GM21423 (cell line): ENCODE measurements around the gene P2RY12.

Source experiments
- ATAC-seq: cut with Tn5 transposase; IDR thresholded peaks from one replicate; pipeline ENCODE4 v1.9.1; 2021; ENCODE audit warnings: mild to moderate bottlenecking, moderate library complexity; ENCODE audit not compliant: unreplicated experiment

P2RY12 gene

DNA sequence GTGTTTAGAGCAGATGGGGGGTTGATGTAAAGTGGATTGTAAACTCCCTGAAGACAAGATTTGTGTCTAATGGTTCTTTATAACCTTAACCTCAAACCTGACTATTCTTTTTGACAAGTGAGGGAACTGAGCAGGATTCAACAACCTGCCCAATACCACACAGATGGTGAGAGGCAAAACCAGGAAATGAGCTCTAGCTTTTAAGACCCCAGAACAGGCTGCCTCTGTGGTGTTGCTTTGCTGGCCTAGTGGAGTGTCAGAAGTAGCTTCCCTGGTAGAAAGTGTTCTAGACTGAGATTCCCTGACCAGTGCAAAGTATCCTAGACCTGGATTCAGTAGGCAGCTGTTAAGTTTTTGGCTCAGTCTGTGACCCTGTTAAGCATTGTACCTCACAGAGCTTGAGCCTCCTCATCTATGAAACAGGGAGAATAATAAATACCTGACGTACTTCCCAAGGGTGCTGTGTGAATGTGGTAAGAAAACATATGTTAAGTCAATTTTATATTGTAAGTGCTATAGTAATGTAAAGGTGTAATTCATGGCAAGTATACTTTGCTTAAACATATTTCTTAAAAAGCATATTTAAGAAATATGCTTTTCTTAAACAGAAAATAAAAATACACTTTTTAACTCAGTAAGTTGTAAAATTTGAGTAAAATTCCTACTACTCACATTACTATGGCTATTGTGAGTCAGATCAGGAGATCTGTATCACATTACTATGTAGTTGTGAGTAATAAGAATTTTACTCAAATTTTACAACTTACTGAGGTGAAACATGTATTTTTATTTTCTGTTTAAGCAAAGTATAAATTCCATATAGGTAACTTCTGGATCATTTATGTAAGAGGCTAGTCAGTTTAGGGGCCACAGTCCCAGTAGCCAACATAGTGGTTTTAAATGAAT is 76.7 kb downstream of the P2RY12 start:
- ATAC-seq = no peak

- ATAC-seq = no peak
Measured at GRCh38 chr3:151307131-151307530, 77.4 kb downstream of the P2RY12 start.

DNA sequence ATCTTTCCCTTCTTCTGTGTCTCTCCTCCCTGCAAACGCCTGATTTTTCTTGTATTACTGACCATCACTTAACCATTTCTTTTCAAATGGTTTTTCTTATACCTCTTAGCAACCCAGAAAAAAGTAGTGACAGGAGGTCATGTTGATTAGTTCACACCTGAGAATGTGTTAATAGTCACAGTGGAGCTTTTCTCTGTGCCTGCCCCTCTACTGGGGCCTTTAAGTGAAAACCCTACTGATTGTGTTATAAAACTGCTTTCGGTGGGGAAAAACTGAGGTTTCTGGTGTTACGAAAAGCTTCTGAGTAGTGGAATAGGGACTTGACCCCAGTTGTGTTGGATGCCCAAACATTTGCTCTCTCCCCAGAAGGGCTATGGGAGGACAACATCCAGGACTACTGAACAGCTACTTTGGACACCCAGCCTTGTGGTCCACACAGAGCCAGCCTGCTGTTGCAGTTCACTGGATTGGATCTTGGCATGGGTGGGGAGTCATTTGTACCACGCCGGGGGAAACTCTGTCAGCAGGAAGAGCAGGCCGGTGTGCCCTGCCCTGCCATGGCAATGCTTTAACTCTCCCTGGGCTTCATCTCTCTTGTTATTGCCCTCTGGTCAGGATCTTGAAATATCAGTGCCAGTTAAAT is 78.3 kb downstream of the P2RY12 start:
- no peak for ATAC-seq

- ATAC-seq = no peak
Measured at GRCh38 chr3:151305775-151306151, 78.8 kb downstream of the P2RY12 start.

- ATAC-seq = no peak
Measured at GRCh38 chr3:151305060-151305774, 79.3 kb downstream of the P2RY12 start.

GRCh38 chr3:151303751-151304150 is 80.8 kb downstream of the P2RY12 start:
- no peak for ATAC-seq

DNA sequence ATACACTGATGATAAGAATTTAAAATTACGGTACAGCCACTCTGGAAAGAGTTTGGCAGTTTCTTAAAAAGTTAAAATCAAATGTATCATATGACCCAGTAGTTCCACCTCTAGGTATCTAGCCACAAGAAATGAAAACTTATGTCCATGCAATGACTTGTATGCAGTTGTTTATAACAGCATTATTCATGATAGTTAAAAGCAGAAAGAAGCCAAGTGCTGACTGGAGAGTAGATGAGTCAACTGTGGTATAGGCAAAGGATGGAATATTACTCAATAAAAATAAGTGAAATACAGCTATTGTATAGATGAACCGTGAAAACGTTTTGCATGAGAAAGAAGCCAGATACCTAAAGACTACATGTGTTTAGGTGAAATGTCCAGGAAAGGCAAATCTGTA is 82.8 kb downstream of the P2RY12 start:
- no peak for ATAC-seq

DNA sequence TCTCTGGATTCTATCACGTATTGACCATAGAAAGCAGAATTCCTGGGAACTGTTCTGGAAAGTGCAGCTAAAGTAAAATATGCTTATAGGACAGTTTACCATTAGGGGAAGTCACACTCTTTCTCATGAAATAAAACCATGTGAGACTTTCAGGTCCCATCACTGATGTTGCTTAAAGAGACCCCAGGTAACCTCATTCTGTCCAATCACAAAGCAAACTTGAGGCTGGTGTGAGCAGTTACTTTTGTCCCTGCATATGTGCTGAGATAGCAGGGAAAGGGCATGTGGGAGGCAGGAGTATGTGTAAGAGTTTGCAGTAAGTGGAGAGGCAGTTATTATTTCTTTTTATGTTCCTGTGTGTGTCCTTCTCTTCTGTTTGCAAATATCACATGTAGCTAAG is 84.0 kb downstream of the P2RY12 start:
- no peak for ATAC-seq

DNA sequence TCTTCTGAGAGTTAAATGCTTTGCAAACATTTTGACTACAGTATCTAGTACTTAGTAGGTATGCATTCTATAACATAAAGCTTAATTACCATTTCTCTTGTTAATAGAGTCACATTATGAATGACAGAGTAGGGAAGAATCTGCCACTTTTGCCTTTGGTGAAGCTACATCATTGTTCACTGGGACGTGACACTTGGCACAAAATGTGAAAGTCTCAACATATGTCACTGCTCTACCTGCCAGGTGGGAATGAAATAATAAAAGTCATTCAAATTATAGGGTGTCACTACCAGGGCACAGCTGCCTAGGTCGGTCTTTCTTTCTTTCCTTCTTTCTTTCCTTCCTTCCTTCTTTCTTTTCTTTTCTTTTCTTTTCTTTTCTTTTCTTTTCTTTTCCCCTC is 85.5 kb downstream of the P2RY12 start:
- no peak for ATAC-seq

DNA sequence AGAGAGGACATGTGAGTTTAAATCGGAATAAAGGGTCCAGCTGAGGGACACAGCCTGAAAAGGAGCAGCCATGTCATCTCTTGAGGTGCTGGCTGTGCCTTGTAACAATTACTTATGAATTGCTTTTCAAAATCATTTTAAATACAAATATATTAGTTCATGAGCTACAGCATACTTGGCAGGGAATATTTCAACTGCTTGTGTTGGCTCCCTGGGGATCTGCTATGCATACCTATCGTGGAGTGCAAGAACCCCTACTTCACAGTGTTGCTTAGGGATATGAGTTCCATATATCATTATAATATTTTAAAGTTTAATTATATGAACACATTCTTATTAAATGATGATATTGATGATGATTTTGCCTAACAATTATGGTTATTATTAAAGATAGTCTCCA is 87.1 kb downstream of the P2RY12 start:
- ATAC-seq = no peak

DNA sequence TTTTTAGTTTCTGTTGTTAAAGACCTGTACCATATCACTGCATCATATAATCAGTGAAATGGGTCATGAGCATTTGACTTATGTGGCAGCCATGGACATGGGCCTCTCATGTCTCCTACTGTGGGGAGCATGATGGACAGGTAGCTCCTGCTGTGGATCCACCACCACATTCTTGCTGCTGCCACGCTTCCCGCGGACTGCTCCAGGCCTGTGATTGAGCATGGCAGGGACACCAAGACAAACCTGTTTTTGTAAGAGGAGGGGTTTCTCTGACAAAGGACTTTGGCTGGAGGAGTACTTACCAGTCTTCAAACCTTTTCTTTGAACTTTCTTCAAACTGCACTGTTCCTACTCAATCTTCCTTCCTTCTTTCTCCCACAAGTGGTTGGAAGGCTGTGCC is 88.3 kb downstream of the P2RY12 start:
- no peak for ATAC-seq

DNA sequence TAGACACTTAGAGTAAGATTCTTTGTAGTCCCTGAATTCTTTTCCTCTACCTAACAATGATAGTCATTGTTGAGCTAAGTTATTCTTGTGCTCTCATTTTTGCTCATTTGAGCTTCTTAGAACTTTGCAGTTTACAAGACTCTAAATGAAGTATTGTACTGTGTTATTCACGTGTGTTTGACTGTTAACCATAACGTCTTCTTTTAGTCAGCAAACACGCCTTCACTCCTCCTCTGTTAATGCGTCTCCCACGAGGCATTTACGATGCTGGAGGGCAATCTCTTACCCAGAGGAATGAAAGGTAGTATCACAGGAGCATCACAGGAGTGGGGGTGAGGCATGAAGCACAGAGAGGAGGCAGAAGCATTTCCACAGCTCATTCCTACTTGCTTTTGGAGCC is 91.4 kb downstream of the P2RY12 start:
- ATAC-seq = no peak

DNA sequence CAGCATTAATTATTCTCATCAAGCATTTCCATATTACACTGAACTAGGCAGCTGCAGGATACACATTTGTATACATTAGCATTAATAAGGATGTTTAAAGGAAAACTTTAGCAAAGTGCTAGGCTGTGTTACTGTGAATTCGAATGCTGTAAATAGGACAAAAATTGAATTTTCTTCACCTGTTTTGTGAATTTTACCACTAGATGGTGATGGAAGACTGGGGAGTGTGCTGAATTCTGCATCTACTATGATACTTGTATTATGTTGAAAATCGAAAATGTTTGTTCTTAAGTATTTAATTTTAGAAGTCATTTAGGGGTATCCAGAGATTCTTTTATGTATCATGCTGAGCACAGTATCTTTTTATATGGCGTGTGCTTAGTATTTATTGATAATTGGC is 93.9 kb downstream of the P2RY12 start:
- ATAC-seq = no peak

DNA sequence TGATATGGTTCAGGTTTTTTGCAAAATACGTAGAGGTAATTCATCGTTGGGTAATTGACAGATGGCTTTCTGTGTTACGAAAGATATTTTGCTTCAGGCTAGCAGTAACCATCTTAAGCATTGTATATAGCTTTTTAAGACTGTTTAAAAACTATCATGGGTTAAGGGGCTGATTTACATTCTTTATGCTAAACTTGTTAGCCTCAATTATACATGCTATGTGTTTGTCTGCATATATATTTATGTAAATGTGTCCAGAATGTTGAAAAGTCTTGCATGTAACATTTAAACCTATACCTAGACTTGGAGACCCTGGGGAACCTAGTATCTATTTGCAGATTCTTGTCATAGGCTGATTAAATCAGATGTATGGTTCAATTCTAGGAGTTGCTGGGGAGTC is 95.1 kb downstream of the P2RY12 start:
- ATAC-seq = no peak
